Astrocyte of the cerebellum (primary cell): ENCODE results near the gene HLA-B.

Experiments
- DNase-seq: peaks from one replicate; pipeline ENCODE4 v3.0.0-alpha.2; 2011; ENCODE audit warnings: low read depth
- H3K4me3 ChIP-seq: 2 replicates; pipeline ENCODE4 v1.5.1; 2011; ENCODE audit warnings: mild to moderate bottlenecking, low read depth, low read length, moderate library complexity
- in situ Hi-C: cut with HindIII; loops from 2 replicates; pipeline ENCODE4 v1.10.0; 2017; ENCODE audit warnings: low sequenced_read_pairs
- TF ChIP-seq, protein P1 (sequence below): IDR thresholded peaks from 2 replicates; pipeline ENCODE4 v1.5.1; 2012; ENCODE audit warnings: low read length, low read depth, moderate library complexity, mild to moderate bottlenecking; ENCODE audit errors: missing control alignments

Gene HLA-B

DNA sequence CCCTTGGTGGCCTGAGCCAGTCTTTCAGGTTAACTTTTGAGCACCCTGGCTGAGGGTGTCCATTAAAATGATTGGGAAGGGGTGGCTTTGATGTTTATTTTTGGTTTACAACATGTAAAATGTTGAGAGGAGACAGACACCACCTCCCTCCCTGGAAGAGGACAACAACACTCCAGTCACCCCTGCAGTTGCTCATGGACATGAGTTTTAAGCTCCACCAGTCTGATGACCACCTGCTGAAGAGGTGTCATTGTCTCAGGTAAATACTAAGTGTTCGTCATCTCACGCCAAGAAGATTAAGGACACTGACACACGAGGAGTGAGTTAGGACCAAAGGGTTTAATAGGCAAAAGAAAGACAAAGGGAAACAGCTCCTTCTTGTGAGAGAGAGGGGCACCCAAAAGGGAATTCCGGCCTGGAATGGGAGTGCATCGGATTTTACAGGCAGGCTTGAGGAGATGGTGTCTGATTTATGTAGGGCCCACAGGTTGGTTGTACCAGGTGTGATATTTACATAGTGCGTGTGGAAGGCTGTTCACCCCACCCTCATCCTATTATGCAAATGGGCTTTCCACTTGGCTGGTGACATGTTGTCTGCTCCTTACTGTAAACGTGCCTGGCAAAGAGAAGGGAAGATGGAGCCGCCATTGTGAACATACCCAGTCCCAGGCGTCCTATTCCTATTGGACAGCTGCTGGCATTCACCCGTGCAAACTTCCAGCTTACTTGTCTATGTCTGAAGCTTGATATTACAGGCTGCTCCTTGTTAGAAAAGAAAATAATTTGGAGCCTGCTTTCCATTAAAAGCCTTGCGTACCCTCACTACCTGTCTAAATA lies 6.6 kb downstream of the HLA-B start:
- DNase-seq: no peak
- TF ChIP-seq, protein P1, sequence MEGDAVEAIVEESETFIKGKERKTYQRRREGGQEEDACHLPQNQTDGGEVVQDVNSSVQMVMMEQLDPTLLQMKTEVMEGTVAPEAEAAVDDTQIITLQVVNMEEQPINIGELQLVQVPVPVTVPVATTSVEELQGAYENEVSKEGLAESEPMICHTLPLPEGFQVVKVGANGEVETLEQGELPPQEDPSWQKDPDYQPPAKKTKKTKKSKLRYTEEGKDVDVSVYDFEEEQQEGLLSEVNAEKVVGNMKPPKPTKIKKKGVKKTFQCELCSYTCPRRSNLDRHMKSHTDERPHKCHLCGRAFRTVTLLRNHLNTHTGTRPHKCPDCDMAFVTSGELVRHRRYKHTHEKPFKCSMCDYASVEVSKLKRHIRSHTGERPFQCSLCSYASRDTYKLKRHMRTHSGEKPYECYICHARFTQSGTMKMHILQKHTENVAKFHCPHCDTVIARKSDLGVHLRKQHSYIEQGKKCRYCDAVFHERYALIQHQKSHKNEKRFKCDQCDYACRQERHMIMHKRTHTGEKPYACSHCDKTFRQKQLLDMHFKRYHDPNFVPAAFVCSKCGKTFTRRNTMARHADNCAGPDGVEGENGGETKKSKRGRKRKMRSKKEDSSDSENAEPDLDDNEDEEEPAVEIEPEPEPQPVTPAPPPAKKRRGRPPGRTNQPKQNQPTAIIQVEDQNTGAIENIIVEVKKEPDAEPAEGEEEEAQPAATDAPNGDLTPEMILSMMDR: no peak
- H3K4me3 ChIP-seq: no peak overlapping the region
- in situ Hi-C loops: no loop called here

DNA sequence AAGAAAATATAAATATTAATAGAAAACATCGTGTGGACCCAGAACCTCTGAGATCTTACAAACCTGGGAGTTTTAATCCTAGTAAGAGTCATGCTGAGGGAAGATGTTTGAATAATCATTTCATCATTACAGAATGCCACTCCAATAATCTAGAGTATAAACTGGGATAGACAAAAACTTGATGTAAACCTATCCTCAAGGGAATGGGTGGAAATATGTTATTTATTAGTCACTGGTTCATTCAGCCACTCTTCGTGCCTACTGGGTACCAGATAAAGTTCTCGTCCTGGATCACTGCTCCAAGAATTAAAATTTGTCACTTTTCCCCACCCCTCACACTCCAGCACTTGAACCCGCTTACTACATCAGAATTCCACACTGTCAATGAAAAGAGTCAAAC lies 7.7 kb downstream of the HLA-B start:
- in situ Hi-C loops: no loop called here
- no peak overlapping the region for H3K4me3 ChIP-seq
- no peak for DNase-seq
- TF ChIP-seq, protein P1: no peak

DNA sequence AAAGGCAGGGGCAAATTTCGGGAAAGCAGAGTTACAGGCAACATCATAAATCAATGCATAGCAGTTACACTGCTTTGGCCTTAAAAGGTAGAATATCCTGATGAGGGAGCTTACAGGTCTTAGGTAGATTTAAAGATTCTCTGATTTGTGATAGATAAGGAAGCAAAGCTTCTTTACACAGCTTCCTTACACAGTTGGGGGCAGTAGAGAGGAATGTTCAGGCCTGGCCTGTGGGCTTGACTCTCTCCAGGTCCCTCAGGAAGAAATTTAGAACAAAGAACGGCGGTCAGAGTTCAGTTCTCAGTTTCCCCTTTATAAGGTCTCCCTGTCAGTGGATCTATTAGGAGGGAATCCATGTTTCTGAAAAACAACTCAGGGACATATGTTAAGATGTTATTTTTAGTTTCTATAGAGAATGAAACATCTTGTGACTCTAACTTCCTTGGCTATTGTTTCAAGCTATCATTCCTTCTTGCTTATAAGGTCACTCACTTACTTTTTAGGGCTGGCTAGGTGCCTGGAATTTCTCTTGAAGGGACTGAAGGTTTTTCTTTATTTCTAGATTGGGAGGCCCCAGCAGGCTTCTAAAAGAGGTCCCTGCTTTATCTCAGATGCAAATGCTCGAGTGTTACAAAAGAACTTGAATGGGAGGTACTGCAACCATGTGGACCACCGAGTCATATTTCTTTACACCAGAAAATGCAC lies 11.8 kb downstream of the HLA-B start:
- no peak overlapping the region for H3K4me3 ChIP-seq
- in situ Hi-C loops: no loop called here
- TF ChIP-seq, protein P1: no peak
- DNase-seq: no peak

DNA sequence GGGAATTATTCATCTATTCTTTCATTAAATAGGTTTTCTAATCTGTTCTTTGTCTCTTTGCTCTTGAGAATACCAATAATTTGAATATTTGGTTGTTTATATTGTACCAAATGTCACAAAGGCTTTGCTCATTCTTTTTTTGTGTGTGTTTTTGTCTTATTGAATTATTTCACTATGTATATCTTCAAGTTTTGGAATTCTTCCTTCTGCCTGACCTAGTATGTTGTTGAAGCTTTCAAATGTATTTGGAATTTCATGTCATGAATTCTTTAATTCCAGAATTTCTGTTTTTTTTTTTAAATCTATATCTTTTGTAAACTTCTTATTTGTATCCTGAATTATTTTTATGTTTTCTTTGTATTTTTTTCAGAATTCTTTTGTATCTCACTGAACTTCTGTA lies 16.8 kb downstream of the HLA-B start:
- in situ Hi-C loops: no loop called here
- no peak for DNase-seq
- H3K4me3 ChIP-seq: no peak overlapping the region
- TF ChIP-seq, protein P1: no peak

DNA sequence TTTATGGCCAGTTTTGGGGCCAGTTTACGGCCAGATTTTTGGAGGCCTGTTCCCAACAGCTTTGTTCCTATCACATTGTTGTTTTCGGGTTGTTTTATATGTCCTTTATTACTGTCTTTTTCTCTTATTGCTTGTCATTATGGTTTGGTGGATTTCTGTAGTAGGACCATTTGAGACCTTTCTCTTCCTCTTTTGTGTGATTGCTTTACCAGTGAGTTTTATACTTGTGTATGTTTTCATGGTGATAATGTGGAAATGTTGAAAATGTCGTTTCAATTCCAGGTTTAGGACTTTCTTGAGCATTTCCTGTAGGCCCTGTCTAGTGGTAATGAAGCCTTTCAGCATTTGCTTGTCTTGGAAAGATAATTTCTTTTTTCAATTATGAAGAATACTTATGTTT lies 17.8 kb downstream of the HLA-B start:
- H3K4me3 ChIP-seq: no peak overlapping the region
- no peak for DNase-seq
- TF ChIP-seq, protein P1: no peak
- in situ Hi-C loops: no loop called here

DNA sequence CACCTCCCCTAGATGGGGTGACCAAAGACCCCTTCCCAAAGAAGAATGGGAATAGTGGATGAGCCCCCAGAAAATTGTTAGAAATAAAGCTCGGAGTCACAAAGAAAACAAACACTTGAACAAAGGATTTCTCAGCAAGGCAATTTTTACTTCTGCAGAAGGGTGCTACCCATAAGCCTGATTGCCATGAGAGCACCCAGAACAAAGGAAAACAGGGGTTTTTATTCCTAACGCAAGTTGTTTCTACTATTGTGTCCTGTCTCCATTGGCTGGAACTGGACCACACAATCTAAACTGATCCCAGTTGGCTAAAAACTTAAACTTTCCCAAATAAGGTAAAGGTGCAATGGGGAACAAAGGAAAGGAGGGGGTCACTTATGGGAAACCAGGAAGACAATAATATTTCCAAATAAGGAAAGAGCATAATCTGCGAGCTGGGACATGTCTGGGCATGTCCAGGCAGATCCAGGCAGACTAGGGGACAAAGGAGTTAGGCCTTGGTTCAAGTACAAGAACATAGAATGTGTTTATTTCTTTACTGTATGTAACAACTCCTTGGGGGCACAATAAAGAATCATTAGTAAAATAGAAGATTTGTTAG lies 20.0 kb downstream of the HLA-B start:
- DNase-seq: no peak
- in situ Hi-C loops: no loop called here
- no peak overlapping the region for H3K4me3 ChIP-seq
- TF ChIP-seq, protein P1: no peak
